NB4 (cell line): ENCODE data around the gene MPND.

Experiments used
- MYC ChIP-seq: IDR thresholded peaks from 2 replicates; pipeline ENCODE4 v1.6.1; 2011; ENCODE audit warnings: low read depth, low read length
- POLR2A ChIP-seq: IDR thresholded peaks from 2 replicates; pipeline ENCODE4 v1.6.1; 2011; ENCODE audit warnings: mild to moderate bottlenecking; ENCODE audit not compliant: insufficient read length; ENCODE audit errors: extremely low read depth
- TF ChIP-seq, protein P1 (sequence below): IDR thresholded peaks from one replicate; pipeline ENCODE4 v1.5.1; 2012; ENCODE audit warnings: low read depth, low read length
- TF ChIP-seq, protein P2 (sequence below): IDR thresholded peaks from 2 replicates; pipeline ENCODE4 v1.6.1; 2011; ENCODE audit warnings: low read depth, low read length

DNA sequence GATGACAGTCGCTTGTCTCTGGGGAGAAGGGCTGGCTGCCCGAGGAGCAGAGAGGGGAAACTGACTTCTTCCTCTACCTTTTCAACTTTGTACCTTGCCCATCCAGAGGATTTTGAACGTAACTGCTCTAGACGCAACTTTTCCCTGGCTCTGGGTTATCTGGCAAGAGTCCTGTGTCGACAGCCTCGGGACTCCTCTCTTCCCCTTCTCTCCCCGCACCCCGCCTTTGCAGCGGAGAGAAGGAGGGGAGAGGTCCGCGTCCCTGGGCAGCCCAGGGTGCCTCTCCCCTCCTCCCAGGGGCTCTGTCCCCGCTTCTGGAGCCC lies 56.4 kb downstream of the MPND start:
- TF ChIP-seq, protein P1, sequence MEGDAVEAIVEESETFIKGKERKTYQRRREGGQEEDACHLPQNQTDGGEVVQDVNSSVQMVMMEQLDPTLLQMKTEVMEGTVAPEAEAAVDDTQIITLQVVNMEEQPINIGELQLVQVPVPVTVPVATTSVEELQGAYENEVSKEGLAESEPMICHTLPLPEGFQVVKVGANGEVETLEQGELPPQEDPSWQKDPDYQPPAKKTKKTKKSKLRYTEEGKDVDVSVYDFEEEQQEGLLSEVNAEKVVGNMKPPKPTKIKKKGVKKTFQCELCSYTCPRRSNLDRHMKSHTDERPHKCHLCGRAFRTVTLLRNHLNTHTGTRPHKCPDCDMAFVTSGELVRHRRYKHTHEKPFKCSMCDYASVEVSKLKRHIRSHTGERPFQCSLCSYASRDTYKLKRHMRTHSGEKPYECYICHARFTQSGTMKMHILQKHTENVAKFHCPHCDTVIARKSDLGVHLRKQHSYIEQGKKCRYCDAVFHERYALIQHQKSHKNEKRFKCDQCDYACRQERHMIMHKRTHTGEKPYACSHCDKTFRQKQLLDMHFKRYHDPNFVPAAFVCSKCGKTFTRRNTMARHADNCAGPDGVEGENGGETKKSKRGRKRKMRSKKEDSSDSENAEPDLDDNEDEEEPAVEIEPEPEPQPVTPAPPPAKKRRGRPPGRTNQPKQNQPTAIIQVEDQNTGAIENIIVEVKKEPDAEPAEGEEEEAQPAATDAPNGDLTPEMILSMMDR = no peak
- TF ChIP-seq POLR2A (no peak), MYC (no peak; the same call in 1 of the 2 replicates)
- TF ChIP-seq, protein P2, sequence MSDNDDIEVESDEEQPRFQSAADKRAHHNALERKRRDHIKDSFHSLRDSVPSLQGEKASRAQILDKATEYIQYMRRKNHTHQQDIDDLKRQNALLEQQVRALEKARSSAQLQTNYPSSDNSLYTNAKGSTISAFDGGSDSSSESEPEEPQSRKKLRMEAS = no peak
